CD4-positive, CD25-positive, alpha-beta regulatory T cell (primary cell): ENCODE data around the gene HPSE2. TPM values are rescaled to one million over a fixed set of nuclear protein-coding genes. Genes with fewer than 3 reads are reported as not detected.

ENCODE experiments used
- ATAC-seq, 2 donors: fragments of 150-1000 bp; cut with Tn5 transposase; one replicate each; pipeline ENCODE4 v1.10.0; 2021; ENCODE audit warnings: low read depth in 2 of 2, moderate number of reproducible peaks in 2 of 2, moderate library complexity in 1 of 2
- DNase-seq, 3 donors: peaks; one replicate each; pipeline versions ENCODE4 v3.0.0 to v3.0.0-alpha.2; 2012 to 2022; ENCODE audit warnings: mixed read lengths in 1 of 3
- H3K27ac ChIP-seq: one replicate; pipeline ENCODE4 v1.7.0; 2013; ENCODE audit warnings: mild to moderate bottlenecking, low read length; ENCODE audit not compliant: insufficient read depth, poor library complexity, severe bottlenecking
- H3K27me3 ChIP-seq: one replicate; pipeline ENCODE4 v1.7.0; 2013; ENCODE audit warnings: low read length; ENCODE audit not compliant: control insufficient read depth, insufficient read depth
- H3K36me3 ChIP-seq: one replicate; pipeline ENCODE4 v1.7.0; 2013; ENCODE audit warnings: mild to moderate bottlenecking, low read length, moderate library complexity; ENCODE audit not compliant: control insufficient read depth, insufficient read depth
- H3K4me1 ChIP-seq: 2 replicates; pipeline ENCODE4 v1.7.0; 2013; ENCODE audit warnings: mild to moderate bottlenecking, low read length; ENCODE audit not compliant: insufficient read depth, control insufficient read depth, poor library complexity, severe bottlenecking
- H3K4me3 ChIP-seq: one replicate; pipeline ENCODE4 v1.7.0; 2013; ENCODE audit warnings: low read depth, mild to moderate bottlenecking, low read length, moderate library complexity
- H3K9me3 ChIP-seq, 2 experiments: 1 replicate in 1 of 2; 2 replicates in 1 of 2; pipeline ENCODE4 v1.7.0; 2013; ENCODE audit warnings: low read length in 2 of 2, mild to moderate bottlenecking in 1 of 2, moderate library complexity in 1 of 2; ENCODE audit not compliant: control insufficient read depth in 2 of 2
- H3K27ac Mint-ChIP-seq, 3 donors: one replicate each; pipeline ENCODE4 v1.8.0; 2020 to 2022; ENCODE audit warnings: mild to moderate bottlenecking in 3 of 3, mixed read lengths in 3 of 3, moderate library complexity in 2 of 3
- H3K27me3 Mint-ChIP-seq: one replicate; pipeline ENCODE4 v1.8.0; 2022; ENCODE audit warnings: mild to moderate bottlenecking, mixed read lengths
- H3K36me3 Mint-ChIP-seq: one replicate; pipeline ENCODE4 v1.8.0; 2020; ENCODE audit warnings: mixed read lengths
- H3K4me1 Mint-ChIP-seq, 4 donors: one replicate each; pipeline ENCODE4 v1.8.0; 2020 to 2022; ENCODE audit warnings: mixed read lengths in 4 of 4, mild to moderate bottlenecking in 1 of 4
- H3K4me3 Mint-ChIP-seq, 4 donors: one replicate each; pipeline ENCODE4 v1.8.0; 2020 to 2022; ENCODE audit warnings: mild to moderate bottlenecking in 4 of 4, mixed read lengths in 4 of 4, moderate library complexity in 3 of 4
- H3K9me3 Mint-ChIP-seq, 7 donors: one replicate each; pipeline ENCODE4 v1.8.0; 2020 to 2022; ENCODE audit warnings: mixed read lengths in 7 of 7, mild to moderate bottlenecking in 3 of 7, moderate library complexity in 2 of 7
- polyA plus RNA-seq, 4 donors: library from polyadenylated mRNA; unstranded; fragments of 300-500 nt; fragmentation: Illumina TruSeq; gene quantifications; one replicate each; pipeline ENCODE4 v1.2.3, GENCODE V29; 2021
- total RNA-seq: library from RNA; stranded (reverse); gene quantifications from one replicate; pipeline ENCODE4 v1.2.3, GENCODE V29; 2022

Gene HPSE2
- total and polyA plus RNA-seq, 5 donors from 2014 or later = 0.07 to 0.31 TPM; not detected in 3

DNA sequence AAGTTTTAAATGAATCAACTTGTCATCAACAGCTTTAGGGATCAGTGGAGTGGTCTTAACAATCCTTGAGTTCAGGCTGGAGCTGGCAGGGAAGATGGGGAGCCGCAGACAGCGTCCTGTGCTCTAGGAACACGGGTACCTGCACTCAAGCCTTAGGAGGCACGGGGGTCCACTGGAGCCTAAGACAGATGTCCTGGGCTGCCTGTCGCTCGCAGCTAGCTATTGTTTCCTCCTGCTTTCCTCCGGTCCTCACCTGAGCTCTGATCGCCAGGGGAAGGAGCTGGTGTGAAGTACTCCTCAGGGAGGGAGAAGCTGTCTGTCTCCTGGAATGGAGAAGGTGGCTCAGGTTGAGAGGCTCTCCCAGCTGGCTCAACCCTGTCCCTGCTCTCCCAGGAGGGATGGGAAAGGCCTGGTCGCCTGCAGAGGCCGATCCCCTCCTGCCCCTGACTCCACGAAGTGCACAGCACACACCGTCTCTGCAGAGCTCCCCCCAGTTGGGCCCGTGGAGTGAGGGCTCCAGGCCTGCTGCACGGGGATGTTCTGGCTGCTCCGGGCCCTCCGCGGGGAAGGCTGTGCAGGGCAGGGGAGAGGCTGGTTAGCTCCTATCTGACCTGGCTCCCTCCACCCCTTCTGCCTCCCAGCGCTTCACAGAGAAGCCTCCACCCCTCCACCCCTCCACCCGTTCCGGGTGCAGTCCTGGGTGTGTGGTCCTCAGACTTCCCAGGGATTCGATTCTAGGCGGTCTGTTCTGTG is 806.2 kb downstream of the HPSE2 start:
- Mint-ChIP-seq H3K27ac (no peak overlapping the region), H3K36me3 (peaks cover 42% of the 10 kb centered on the region)

DNA sequence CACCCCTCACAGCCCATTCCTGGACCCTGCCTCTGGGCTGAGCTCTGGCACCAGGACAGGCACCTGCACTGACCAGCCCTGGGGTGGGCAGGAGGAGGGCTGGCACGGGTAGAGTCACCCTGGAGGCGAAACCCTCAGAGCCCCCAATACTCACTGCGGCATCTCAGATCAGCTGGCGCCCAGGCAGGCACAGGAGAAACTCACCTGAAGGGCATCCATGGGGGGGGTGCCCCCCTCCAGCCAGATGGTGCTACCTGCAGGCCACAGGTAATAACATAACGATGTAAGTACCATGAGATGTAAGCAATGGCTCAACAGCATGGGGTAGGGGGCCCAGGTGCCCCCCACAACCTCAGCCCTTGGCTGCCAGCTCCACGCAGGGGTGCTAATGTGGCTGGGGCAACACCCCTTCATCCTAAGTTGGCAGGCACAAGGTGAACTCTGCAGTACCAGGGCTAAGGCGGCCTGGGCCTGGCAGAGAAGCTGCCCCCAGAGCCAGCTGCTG is 808.6 kb downstream of the HPSE2 start:
- no peaks in the 10 kb centered on the region for H3K27me3 Mint-ChIP-seq
- Histone ChIP-seq H3K4me1 (no peaks in the 10 kb centered on the region), H3K27ac (no peak overlapping the region), H3K9me3 (no peaks in the 10 kb centered on the region), H3K4me3 (no peak overlapping the region), H3K27me3 (no peaks in the 10 kb centered on the region), H3K36me3 (peaks cover 62% of the 10 kb centered on the region)
- H3K9me3 Mint-ChIP-seq = peaks cover 0 to 3% (median 0%) of the 10 kb centered on the region in 7 donors
- no peaks in the 10 kb centered on the region for H3K4me1 Mint-ChIP-seq
- no peak overlapping the region for H3K4me3 Mint-ChIP-seq
- peaks cover 30% of the 10 kb centered on the region for H3K36me3 Mint-ChIP-seq
- no peak for DNase-seq
- no peak for ATAC-seq
- peak overlapping the region in 1 of 3 donors; percentile 14 for H3K27ac Mint-ChIP-seq

More for the DNA sequence above, 806.2 kb downstream of the HPSE2 start:
- Histone ChIP-seq H3K27ac (no peak overlapping the region), H3K9me3 (peaks cover 0 to 4% of the 10 kb centered on the region in 2 experiments), H3K4me1 (no peaks in the 10 kb centered on the region), H3K36me3 (peaks cover 66% of the 10 kb centered on the region), H3K4me3 (no peak overlapping the region), H3K27me3 (no peaks in the 10 kb centered on the region)
- no peak for DNase-seq
- Mint-ChIP-seq H3K4me3 (no peak overlapping the region), H3K9me3 (peaks cover 0 to 4% (median 0%) of the 10 kb centered on the region in 7 donors), H3K4me1 (no peaks in the 10 kb centered on the region), H3K27me3 (no peaks in the 10 kb centered on the region)
- ATAC-seq = no peak

DNA sequence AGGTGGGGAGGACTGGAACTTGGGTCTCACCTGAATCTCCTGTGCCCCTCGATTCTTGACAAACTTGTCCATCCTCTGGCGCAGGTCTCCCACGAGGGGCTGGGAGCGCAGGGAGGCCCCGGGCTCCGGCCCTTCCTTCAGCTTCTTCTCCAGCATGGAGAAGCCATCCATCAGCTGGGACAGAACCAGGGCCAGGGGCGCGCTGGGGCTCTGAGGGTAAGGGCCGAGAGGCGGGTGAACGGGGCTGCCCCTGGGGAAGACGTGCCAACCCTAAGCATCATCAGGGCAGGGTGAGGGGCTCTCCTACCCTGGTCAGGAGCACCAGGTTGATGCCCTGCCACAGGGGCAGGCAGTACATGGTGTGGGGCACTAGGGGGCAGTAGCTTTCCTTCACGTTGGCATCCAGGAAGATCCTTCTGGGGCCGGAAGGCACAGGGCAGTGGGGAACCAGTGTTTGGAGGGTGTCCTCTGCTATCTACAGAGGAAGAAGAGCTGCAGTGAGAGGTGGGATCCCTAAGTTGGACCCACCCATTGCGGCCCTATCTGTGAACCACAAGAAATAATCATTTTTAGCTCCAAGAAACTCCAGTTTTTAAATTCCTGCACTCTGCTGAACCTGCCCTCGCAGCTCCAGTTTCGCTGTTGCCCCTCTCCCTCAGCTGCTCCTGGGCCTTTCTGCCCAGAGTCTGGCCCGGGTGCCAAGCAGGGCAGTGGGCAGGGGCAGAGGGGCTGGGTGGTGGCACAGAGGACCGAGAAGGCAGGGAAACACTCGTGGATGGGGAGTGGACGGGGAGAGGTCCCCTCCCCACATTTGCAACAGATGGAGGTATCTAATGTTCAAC is 809.9 kb downstream of the HPSE2 start:
- Histone ChIP-seq H3K9me3 (no peaks in the 10 kb centered on the region), H3K36me3 (peaks cover 53% of the 10 kb centered on the region), H3K4me1 (no peaks in the 10 kb centered on the region), H3K27me3 (no peaks in the 10 kb centered on the region), H3K27ac (no peak overlapping the region), H3K4me3 (no peak overlapping the region)
- H3K36me3 Mint-ChIP-seq = peaks cover 25% of the 10 kb centered on the region
- peak; percentile 57 to 63 for ATAC-seq
- DNase-seq = peak in 2 of 3 donors; percentile 35 to 54
- no peaks in the 10 kb centered on the region for H3K27me3 Mint-ChIP-seq
- H3K27ac Mint-ChIP-seq = no peak overlapping the region
- H3K4me1 Mint-ChIP-seq = no peaks in the 10 kb centered on the region
- no peaks in the 10 kb centered on the region for H3K9me3 Mint-ChIP-seq
- no peak overlapping the region for H3K4me3 Mint-ChIP-seq

DNA sequence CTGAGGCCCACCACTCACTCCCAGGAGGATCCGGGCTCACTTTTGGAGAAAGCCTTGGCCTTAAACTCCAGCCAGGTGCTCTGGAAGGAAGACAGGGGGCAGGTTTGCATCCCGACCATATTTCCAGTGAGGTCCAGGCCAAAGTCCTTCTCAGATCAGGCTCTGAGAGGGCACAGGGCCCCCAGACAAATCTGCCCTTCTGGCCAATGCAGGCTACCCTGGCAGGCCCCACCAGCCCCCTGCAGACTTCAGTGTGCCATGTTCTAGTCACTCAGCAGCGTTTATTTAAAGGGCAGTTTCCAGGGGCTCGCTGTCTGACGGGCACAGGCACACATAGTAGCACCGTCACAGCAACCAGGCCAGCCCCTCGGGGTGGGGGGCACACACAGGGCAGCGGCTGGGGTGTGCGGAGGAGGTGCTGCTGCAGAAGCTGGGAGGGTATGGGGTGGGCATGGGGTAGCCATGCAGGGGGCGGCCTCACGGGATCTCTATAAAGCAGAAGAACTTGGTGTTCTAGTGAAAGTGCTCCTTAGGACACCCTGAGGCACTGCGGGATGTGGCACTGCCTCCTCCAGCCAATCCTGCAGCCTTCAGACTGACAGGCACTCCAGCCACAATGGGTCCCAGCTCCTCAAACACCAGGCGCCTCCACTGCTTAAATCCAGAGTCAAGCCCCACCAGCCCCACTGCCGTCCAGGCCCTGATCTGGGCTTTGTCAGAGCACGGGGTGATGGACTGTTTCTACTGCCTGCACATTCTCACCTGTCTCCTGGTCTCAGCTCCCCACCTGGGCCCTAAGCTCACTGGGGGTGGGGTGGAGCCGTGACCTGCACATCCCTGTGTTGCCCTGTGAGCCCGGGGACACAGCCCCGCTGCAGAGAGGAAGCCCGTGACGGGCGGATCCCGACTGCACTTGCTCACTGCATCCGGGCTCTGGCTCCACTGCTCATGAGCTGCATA is 811.1 kb downstream of the HPSE2 start:
- H3K4me1 Mint-ChIP-seq = no peaks in the 10 kb centered on the region
- peak overlapping the region in 1 of 4 donors; percentile 2 for H3K4me3 Mint-ChIP-seq
- peaks cover 50% of the 10 kb centered on the region for H3K36me3 ChIP-seq
- H3K4me3 ChIP-seq = no peak overlapping the region
- no peak overlapping the region for H3K27ac ChIP-seq
- H3K4me1 ChIP-seq = no peaks in the 10 kb centered on the region
- H3K27me3 Mint-ChIP-seq = no peaks in the 10 kb centered on the region
- peak overlapping the region in 1 of 3 donors; percentile 48 for H3K27ac Mint-ChIP-seq
- DNase-seq = no peak
- H3K27me3 ChIP-seq = no peaks in the 10 kb centered on the region
- H3K36me3 Mint-ChIP-seq = peaks cover 23% of the 10 kb centered on the region
- no peaks in the 10 kb centered on the region for H3K9me3 Mint-ChIP-seq
- H3K9me3 ChIP-seq = no peaks in the 10 kb centered on the region
- ATAC-seq = no peak

DNA sequence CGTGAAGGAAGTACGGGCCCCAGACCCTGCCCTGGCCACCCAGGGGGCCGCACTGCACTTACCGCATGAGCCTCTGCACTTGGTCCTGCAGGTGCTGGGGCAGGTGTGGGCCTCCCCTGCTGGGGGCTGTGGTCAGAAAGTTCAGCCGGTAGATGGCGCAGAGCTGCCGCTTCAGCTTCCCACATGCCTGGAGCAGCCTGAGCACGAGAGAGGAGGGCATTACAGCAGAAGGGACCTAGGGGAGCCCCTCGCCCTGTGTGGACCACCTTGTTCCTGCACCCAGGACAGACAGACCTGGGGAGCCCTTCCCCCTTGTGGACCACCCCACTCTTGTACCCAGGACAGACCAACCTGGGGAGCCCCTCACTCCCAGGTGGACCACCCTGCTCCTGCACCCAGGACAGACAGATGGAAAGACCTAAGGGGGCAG is 811.9 kb downstream of the HPSE2 start:
- H3K36me3 ChIP-seq = peaks cover 54% of the 10 kb centered on the region
- no peaks in the 10 kb centered on the region for H3K27me3 Mint-ChIP-seq
- peaks cover 31% of the 10 kb centered on the region for H3K36me3 Mint-ChIP-seq
- H3K27me3 ChIP-seq = no peaks in the 10 kb centered on the region
- no peak for DNase-seq
- no peaks in the 10 kb centered on the region for H3K9me3 Mint-ChIP-seq
- peak overlapping the region in 1 of 3 donors; percentile 48 for H3K27ac Mint-ChIP-seq
- H3K4me1 Mint-ChIP-seq = no peaks in the 10 kb centered on the region
- no peaks in the 10 kb centered on the region for H3K9me3 ChIP-seq
- ATAC-seq = no peak
- no peak overlapping the region for H3K4me3 ChIP-seq
- no peaks in the 10 kb centered on the region for H3K4me1 ChIP-seq
- H3K27ac ChIP-seq = no peak overlapping the region
- no peak overlapping the region for H3K4me3 Mint-ChIP-seq

DNA sequence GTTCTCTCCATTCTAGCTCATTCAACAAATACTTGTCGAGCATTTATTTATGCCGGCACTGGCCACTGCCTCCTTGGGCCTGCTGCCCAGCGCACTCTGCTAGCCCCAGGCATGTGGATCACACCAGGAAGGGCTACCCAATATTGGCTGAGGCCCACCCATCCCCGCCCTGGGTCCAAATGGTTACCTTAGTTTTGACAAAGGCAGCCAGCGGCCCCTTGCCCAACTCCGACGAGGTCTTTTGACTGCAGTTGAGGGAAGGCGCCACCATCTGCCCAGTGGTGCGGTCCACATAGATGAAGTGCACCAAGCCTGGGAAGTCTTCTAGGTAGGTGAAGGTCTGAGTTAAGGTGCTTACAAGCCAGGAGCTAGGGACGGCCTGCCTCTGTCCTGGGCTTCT is 813.5 kb downstream of the HPSE2 start:
- ATAC-seq (no peak), DNase-seq (no peak)
- H3K27me3 ChIP-seq = no peaks in the 10 kb centered on the region
- no peaks in the 10 kb centered on the region for H3K9me3 ChIP-seq
- Mint-ChIP-seq H3K36me3 (peaks cover 27% of the 10 kb centered on the region), H3K9me3 (no peaks in the 10 kb centered on the region), H3K27ac (no peak overlapping the region), H3K4me1 (no peaks in the 10 kb centered on the region), H3K4me3 (no peak overlapping the region), H3K27me3 (no peaks in the 10 kb centered on the region)
- H3K4me3 ChIP-seq = no peak overlapping the region
- H3K4me1 ChIP-seq = no peaks in the 10 kb centered on the region
- H3K27ac ChIP-seq = no peak overlapping the region
- H3K36me3 ChIP-seq = peaks cover 53% of the 10 kb centered on the region

DNA sequence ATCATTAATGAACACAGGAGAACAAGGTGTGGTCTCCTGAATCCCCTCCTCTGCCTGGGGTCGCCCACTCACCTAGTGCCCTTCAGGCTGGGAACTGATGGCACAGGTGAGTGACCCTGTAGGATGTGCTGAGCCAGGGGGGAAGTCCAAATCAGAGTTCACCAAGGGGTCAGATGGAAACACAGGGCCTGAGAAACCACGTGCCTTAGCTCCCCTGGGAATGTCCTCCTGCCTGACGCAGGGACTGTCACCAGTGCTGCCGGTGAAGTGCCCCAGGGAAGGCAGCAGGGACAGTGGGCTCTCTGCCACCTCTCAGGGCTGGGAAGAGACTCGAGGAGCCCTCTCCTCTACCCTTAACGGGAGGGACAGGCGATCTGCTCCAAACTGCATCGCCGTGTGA is 814.9 kb downstream of the HPSE2 start:
- no peak for ATAC-seq
- H3K27me3 ChIP-seq = no peaks in the 10 kb centered on the region
- peaks cover 0 to 2% (median 0%) of the 10 kb centered on the region in 4 donors for H3K4me1 Mint-ChIP-seq
- H3K27ac Mint-ChIP-seq = no peak overlapping the region
- no peaks in the 10 kb centered on the region for H3K27me3 Mint-ChIP-seq
- H3K27ac ChIP-seq = no peak overlapping the region
- peaks cover 25% of the 10 kb centered on the region for H3K36me3 Mint-ChIP-seq
- H3K4me3 ChIP-seq = no peak overlapping the region
- H3K4me1 ChIP-seq = no peaks in the 10 kb centered on the region
- H3K9me3 ChIP-seq = no peaks in the 10 kb centered on the region
- H3K4me3 Mint-ChIP-seq = no peak overlapping the region
- no peak for DNase-seq
- H3K9me3 Mint-ChIP-seq = no peaks in the 10 kb centered on the region
- H3K36me3 ChIP-seq = peaks cover 48% of the 10 kb centered on the region
